Spleen (tissue), 11 donors: ENCODE measurements around the gene SOX6. TPM values are rescaled to one million over a fixed set of nuclear protein-coding genes. Genes with fewer than 3 reads are reported as not detected.

Experiments used
- DNase-seq: peaks from one replicate; pipeline ENCODE4 v3.0.0-alpha.2; 2020
- H3K27ac ChIP-seq, 8 donors: fragments of 200-600 bp; sonication (generic) in 7 of 8; 1 replicate in 4 of 8; 2 replicates in 4 of 8; pipeline versions ENCODE4 v1.5.0 to v1.8.0; 2016 to 2021; ENCODE audit warnings: inconsistent platforms in 4 of 8, mild to moderate bottlenecking in 4 of 8, moderate library complexity in 1 of 8
- H3K27me3 ChIP-seq, 7 donors: fragments of 200-600 bp; sonication (generic) in 6 of 7; replicated peaks in 1 of 7; 1 replicate in 4 of 7; 2 replicates in 3 of 7; pipeline versions ENCODE4 v1.5.0 to v1.8.0; 2016 to 2021; ENCODE audit warnings: inconsistent platforms in 3 of 7, mild to moderate bottlenecking in 1 of 7
- H3K36me3 ChIP-seq, 6 donors: fragments of 200-600 bp; sonication (generic) in 5 of 6; 1 replicate in 4 of 6; 2 replicates in 2 of 6; pipeline versions ENCODE4 v1.5.0 to v1.8.0; 2016 to 2021; ENCODE audit warnings: inconsistent platforms in 2 of 6
- H3K4me1 ChIP-seq, 6 donors: fragments of 200-600 bp; sonication (generic) in 5 of 6; 1 replicate in 3 of 6; 2 replicates in 3 of 6; pipeline versions ENCODE4 v1.5.0 to v1.8.0; 2016 to 2021; ENCODE audit warnings: inconsistent platforms in 3 of 6
- H3K4me3 ChIP-seq, 8 donors: fragments of 200-600 bp; sonication (generic) in 7 of 8; 1 replicate in 4 of 8; 2 replicates in 4 of 8; pipeline versions ENCODE4 v1.5.0 to v1.8.0; 2016 to 2021; ENCODE audit warnings: inconsistent platforms in 4 of 8, mild to moderate bottlenecking in 4 of 8, moderate library complexity in 2 of 8
- H3K9me3 ChIP-seq, 8 donors: fragments of 200-600 bp; sonication (generic) in 7 of 8; 1 replicate in 4 of 8; 2 replicates in 4 of 8; pipeline versions ENCODE4 v1.5.0 to v1.8.0; 2016 to 2021; ENCODE audit warnings: inconsistent platforms in 4 of 8
- CTCF ChIP-seq, 11 experiments: fragments of 200-600 bp in 7 of 11; fragments of 450-650 bp in 4 of 11; sonication (generic) in 4 of 11; IDR thresholded peaks in 8 of 11; conservative IDR thresholded peaks in 3 of 11; 1 replicate in 7 of 11; 2 replicates in 4 of 11; pipeline versions ENCODE4 v1.4.0 to v1.8.0; 2016 to 2021; ENCODE audit warnings: antibody characterized with exemption in 11 of 11, inconsistent platforms in 4 of 11, mild to moderate bottlenecking in 1 of 11
- POLR2A ChIP-seq, 3 donors: fragments of 450-650 bp; IDR thresholded peaks; one replicate each; pipeline ENCODE4 v1.5.1; 2017; ENCODE audit warnings: antibody characterized with exemption in 3 of 3, mild to moderate bottlenecking in 1 of 3
- POLR2AphosphoS5 ChIP-seq, 3 donors: sonication (generic); formaldehyde crosslinking; IDR thresholded peaks; one replicate each; pipeline ENCODE4 v1.5.1; 2017; ENCODE audit warnings: antibody characterized with exemption in 3 of 3
- WGBS, 5 donors: extraction: QIAGEN DNeasy Blood & Tissue Kit in 3 of 5; methylation state at CpG; one replicate each; pipeline versions ENCODE4 v1.1.5 to v1.1.7; 2013 to 2018; 5-methylcytosine and 5-hydroxymethylcytosine counted together
- intact Hi-C: fragments of 100-400 bp; cut with DNase I; formaldehyde crosslinking; loops from one replicate; pipeline ENCODE4 v1.15.0; 2023; ENCODE audit warnings: low total_unique reads
- polyA plus RNA-seq, 3 donors: library from polyadenylated mRNA; stranded (reverse); fragments of 200-250 nt; gene quantifications; one replicate each; pipeline ENCODE4 v1.2.1, GENCODE V29; 2013
- total RNA-seq, 7 donors: library from RNA; depleted of rRNA in 3 of 7; stranded (reverse); fragments of >200 nt in 3 of 7; fragmentation: NEBNext Ultra II Directional in 4 of 7; extraction: Animal tissue kit (Norgen Biotek cat#: 25700) in 4 of 7; gene quantifications; one replicate each; pipeline versions ENCODE4 v1.1.0 to v1.2.1, GENCODE V29; 2016 to 2021
- donor health status: healthy with polysubstance abuse.
- donor health status: DM: no; HTN: no; CAD: no; lungs with moderate emphysema.
- donor health status: DM: no; HTN: no; CAD: no.
- donor health status: Bipolar disorder and iron deficiency.
- donor health status: healthy.
- donor health status: DM: no; HTN: no; CAD: no.
- donor health status: DM: yes; HTN: yes; CAD: no.

SOX6 gene
- total and polyA plus RNA-seq, 10 donors = 0.11 to 12.4 (median 3.7) TPM

GRCh38 chr11:16169956-16170847 is 186.1 kb downstream of the SOX6 start:
- H3K27ac ChIP-seq = no peak overlapping the region
- no peak for TF ChIP-seq POLR2A (IDR thresholded peaks at IDR 0.05)
- TF ChIP-seq POLR2AphosphoS5 (IDR thresholded peaks at IDR 0.05) = no peak
- TF ChIP-seq CTCF (IDR thresholded peaks at IDR 0.05 in 8 of 11, conservative IDR thresholded peaks at IDR 0.05 in 3 of 11) = no peak
- 63 to 80% (median 74%) methylated on average over 7 of the region's 7 CpGs for WGBS, 5 donors
- H3K4me3 ChIP-seq = no peak overlapping the region
- no peaks in the 10 kb centered on the region for H3K9me3 ChIP-seq
- no peaks in the 10 kb centered on the region for H3K27me3 ChIP-seq
- DNase-seq = no peak
- H3K36me3 ChIP-seq = no peaks in the 10 kb centered on the region
- H3K4me1 ChIP-seq = no peaks in the 10 kb centered on the region
- intact Hi-C loops = no loop called here

GRCh38 chr11:16169541-16169940 is 186.8 kb downstream of the SOX6 start:
- intact Hi-C loops = no loop called here
- no peak for TF ChIP-seq CTCF (IDR thresholded peaks at IDR 0.05 in 8 of 11, conservative IDR thresholded peaks at IDR 0.05 in 3 of 11)
- no peak for TF ChIP-seq POLR2A (IDR thresholded peaks at IDR 0.05)
- TF ChIP-seq POLR2AphosphoS5 (IDR thresholded peaks at IDR 0.05) = no peak
- DNase-seq = no peak
- Histone ChIP-seq H3K27ac (no peak overlapping the region), H3K4me1 (no peaks in the 10 kb centered on the region), H3K4me3 (no peak overlapping the region), H3K27me3 (no peaks in the 10 kb centered on the region), H3K9me3 (no peaks in the 10 kb centered on the region), H3K36me3 (no peaks in the 10 kb centered on the region)

GRCh38 chr11:16167706-16168487 is 188.4 kb downstream of the SOX6 start:
- DNase-seq = no peak

More at GRCh38 chr11:16167706-16168487, 188.4 kb downstream of the SOX6 start:
- H3K27ac ChIP-seq = no peak overlapping the region
- H3K4me1 ChIP-seq = no peaks in the 10 kb centered on the region
- H3K36me3 ChIP-seq = no peaks in the 10 kb centered on the region
- TF ChIP-seq POLR2AphosphoS5 (IDR thresholded peaks at IDR 0.05) (no peak), POLR2A (IDR thresholded peaks at IDR 0.05) (no peak), CTCF (IDR thresholded peaks at IDR 0.05 in 8 of 11, conservative IDR thresholded peaks at IDR 0.05 in 3 of 11) (no peak)
- intact Hi-C loops = no loop called here
- no peaks in the 10 kb centered on the region for H3K27me3 ChIP-seq
- no peaks in the 10 kb centered on the region for H3K9me3 ChIP-seq
- H3K4me3 ChIP-seq = no peak overlapping the region
- WGBS, 5 donors = 84 to 88% (median 87%) methylated on average over 3 of the region's 3 CpGs
